NCI-H69 (cell line): ENCODE data around the gene KRTAP4-9.
"Not testable (repeated sequence)": the region's sequence is repeated elsewhere in the genome, so short reads cannot be mapped to it uniquely, and the experiment has no call there.

Experiments used
- DNase-seq: peaks from one replicate; lab custom pipeline; 2025; lab: John Stamatoyannopoulos, UW

Gene KRTAP4-9

GRCh38 chr17:41098042-41098441 is 7.1 kb upstream of the KRTAP4-9 start, which contains the start of gene KRTAP4-8:
KRTAP4-8 (minus strand) TSS chr17:41098142; CDS start chr17:41098084, 58 bp downstream.
- DNase-seq = no peak

DNA sequence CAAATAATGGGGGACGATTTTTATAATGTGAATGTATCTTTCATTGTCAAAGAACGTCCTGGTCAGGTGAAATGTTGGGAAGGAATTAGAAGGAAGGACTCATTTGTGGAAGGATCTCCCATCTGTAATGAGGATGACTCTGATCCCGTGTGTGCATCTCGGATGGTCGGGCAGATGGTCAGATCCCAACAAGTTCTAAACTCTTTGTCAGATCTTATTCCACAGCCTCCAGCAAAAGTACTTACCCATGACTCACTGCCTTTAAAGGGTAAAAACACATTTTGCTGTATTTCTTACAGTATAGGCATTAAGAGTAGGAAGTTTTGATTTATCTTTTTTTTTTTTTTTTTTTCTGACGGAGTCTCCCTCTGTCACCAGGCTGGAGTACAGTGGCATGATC is 6.7 kb upstream of the KRTAP4-9 start:
- no peak for DNase-seq

DNA sequence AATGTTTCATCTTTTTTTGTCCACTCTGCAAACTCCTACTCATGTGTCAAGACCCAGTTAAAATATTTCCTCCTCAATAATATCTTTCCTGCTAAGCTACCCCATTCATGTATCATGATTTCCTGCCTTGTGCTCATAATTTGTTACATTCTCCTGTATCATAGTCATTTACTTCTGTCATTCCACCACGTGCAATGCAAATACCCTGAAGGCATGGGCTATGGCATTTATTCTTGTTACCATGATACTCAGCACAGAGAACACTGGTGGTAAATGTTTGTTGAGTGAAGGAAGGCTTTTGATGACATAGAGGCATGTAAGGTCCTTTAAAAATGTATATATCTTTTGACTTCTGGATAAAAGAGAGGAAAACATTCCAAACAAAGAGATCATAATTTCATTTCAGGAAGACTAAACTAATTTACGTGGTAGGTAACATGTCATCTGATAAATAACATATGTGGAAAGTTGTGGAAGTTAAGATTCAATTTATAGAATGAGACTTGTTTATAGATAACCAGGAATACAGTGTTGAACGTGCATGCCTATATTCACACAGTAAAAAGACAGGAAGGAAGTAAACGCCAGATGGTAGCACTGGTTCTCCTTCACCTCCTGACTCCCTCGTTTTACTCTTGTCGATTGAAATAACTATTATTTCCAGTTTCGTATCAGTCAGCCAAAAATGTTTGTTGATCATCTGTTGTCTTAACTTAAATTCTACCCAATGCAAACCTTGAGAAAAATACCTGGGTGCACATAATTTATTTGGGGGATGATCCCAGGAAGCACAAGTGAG is 5.3 kb upstream of the KRTAP4-9 start:
- not testable (repeated sequence) for DNase-seq

DNA sequence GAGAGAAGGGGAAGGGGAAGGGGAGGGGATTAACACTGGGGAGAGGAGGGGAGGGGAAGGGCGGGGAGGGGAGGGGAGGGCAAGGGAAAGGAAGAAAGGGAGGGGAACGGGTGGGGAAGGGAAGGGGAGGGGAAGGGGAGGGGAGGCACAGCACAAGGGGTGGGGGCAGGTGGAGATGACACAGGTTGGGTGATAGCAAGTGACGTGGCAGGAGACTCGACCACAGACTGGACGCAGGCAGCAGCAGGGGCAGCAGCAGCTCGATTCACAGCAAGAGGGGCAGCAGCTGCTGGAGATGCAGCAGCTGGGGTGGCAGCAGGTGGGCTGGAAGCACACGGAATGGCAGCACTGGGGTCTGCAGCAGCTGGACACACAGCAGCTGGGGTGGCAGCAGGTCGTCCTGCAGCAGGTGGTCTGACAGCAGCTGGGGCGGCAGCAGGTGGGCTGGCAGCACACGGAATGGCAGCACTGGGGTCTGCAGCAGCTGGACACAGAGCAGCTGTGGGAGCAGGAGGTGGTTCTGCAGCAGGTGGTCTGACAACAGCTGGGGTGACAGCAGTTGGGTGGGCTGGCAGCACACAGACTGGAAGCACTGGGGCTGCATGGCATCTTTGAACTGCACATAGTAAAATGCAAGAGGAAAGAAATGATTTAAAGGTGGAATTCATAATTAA is 3.5 kb upstream of the KRTAP4-9 start, which contains the start of gene KRTAP4-16:
KRTAP4-16 (minus strand) TSS at position 624 of the 674 bp plus-strand sequence; CDS start at position 624, 0 bp downstream.
- DNase-seq = no peak

DNA sequence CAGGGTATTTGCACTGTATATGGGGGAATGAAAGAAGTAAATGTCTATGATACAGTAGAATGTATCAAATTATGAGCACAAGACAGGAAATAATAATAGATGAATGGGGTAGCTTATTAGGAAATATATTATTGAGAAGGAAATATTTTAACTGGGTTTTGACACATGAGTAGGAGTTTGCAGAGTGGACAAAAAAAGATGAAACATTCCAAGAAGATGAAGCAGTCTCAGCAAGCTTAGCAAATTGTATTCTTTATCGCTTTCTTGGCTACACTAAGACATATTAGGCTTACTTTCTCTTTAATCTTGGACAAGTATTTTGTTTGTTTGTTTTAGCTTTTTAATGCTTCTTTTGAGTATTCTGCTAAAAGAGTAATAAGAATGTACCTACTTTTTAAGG is 1.3 kb upstream of the KRTAP4-9 start:
- no peak for DNase-seq

DNA sequence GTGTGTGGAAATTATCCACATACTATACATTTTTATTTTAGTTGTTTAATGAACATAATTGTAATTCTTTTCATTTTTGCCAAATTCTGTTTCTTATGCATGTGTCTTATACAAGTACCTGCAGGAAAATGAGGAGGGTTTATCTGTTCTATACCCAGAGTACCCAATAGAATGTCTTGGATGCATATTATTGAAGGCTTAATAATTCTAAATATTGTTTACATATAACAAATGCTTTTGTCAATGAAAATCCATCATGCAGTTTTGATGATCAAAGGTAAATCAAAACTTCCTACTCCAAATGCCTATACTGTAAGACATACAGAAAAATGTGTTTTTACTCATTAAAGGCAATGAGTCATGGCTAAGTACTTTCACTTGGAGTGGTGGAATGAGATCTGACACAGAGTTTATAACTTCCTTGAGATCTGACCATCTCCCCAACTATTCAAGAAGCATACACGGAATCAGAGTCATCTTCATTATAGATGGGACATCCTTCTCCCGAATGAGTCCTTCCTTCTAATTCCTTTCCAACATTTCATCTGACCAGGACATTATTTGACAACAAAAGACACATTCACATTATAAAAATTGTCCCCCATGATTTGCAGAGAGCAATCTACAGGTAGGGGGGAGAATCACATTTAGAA is 677 bp upstream of the KRTAP4-9 start:
- not testable (repeated sequence) for DNase-seq

DNA sequence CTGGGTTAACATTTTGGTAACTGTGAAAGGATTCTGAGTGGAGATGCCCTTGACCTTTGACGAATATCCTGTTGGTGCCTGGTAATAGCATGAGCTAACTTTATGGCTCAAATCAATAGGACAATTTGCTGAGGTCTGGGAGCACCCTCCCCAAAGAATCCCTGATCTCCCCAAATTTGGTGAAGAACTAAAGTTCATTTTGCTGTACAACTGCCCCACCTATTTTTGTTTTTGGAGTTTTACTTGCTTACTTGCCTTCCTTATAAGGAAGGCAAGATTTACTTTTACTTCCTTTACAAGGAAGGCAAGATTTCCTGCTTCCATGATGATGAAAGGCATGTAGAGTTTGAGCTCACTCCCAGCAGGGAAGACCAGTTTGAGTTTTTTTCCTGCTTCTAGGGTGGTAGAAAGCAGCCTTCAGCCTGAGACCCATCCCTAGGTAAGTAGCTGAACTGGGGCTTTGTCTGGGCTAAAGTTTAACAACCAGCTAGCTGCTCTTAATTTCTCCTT is 2.8 kb downstream of the KRTAP4-9 start:
- DNase-seq = no peak

DNA sequence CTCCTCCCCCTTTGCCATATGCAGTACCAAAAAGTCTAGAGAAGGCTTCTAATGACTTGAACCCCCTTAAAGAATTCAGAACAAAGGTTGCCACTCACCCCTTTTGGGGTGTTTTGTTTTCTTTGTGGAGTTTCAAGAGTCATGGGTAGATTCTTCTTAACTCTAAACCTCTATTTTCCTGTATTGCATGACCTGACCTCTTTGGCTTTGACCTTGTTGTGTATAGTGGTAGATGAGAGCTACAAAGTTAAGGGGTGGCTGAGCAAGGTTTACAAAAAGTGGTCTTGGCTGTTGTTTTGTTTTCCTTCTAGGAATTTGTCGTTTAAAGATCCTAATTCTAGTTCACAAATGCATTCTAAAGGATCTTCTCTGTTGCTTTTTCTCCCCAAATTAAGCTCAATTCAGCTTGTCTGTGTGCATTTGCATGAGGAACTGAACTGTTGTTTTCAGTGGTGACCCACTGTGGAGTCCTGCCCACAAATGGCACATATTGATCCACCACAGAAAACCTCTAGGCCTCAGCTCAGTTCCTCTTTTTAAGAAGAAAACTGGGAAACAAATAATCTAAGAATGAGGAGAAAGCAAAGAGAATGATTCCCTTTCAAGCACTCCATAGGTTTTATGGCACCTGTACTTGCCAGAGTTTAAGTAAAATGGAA is 3.7 kb downstream of the KRTAP4-9 start:
- not testable (repeated sequence) for DNase-seq

GRCh38 chr17:41111151-41111885 is 6.1 kb downstream of the KRTAP4-9 start:
- DNase-seq = no peak

DNA sequence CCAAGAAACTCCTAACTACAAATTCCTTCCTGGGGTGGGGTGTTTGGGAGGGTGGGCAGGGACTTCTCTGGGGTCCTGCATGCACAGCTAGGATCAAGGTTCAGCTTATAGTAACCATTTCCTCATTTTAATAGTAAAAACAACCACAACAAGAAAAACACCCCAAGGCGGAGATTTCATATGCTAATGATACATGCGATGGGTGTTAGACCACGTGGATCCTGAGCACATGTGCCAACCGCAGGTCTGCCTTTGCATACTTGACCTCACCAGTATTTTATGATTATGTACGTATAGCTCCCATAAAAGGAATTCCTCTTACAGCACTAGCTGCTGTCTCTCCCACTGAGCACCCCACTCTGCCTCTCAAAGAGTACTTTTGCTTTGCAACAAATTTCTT is 11.1 kb downstream of the KRTAP4-9 start:
- DNase-seq = no peak

DNA sequence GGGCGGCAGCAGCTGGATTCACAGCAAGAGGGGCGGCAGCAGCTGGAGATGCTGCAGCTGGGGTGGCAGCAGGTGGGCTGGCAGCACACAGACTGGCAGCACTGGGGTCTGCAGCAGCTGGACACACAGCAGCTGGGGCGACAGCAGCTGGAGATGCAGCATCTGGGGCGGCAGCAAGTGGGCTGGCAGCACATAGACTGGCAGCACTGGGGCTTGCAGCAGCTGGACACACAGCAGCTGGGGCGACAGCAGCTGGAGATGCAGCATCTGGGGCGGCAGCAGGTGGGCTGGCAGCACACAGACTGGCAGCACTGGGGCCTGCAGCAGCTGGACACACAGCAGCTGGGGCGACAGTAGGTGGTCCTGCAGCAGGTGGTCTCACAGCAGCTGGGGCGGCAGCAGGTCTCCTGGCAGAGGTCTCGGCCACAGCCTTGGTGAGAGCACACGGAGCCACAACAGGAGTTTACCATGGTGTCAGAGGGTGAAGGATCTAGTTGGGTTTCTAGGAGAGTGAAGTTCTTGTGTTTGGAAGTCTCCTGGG is 12.7 kb downstream of the KRTAP4-9 start, which contains the start of gene KRTAP4-11:
KRTAP4-11 (minus strand) TSS at position 528 of the 541 bp plus-strand sequence; CDS start at position 470, 58 bp downstream.
- not testable (repeated sequence) for DNase-seq

DNA sequence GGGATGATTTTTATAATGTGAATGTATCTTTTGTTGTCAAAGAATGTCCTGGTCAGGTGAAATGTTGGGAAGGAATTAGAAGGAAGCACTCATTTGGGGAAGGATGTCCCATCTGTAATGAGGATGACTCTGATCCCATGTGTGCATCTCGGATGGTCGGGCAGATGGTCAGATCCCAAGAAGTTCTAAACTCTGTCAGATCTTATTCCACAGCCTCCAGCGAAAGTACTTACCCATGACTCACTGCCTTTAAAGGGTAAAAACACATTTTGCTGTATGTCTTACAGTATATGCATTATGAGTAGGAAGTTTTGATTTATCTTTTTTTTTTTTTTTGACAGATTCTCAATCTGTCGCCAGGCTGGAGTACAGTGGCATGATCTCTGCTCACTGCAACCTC is 13.5 kb downstream of the KRTAP4-9 start:
- DNase-seq = no peak

DNA sequence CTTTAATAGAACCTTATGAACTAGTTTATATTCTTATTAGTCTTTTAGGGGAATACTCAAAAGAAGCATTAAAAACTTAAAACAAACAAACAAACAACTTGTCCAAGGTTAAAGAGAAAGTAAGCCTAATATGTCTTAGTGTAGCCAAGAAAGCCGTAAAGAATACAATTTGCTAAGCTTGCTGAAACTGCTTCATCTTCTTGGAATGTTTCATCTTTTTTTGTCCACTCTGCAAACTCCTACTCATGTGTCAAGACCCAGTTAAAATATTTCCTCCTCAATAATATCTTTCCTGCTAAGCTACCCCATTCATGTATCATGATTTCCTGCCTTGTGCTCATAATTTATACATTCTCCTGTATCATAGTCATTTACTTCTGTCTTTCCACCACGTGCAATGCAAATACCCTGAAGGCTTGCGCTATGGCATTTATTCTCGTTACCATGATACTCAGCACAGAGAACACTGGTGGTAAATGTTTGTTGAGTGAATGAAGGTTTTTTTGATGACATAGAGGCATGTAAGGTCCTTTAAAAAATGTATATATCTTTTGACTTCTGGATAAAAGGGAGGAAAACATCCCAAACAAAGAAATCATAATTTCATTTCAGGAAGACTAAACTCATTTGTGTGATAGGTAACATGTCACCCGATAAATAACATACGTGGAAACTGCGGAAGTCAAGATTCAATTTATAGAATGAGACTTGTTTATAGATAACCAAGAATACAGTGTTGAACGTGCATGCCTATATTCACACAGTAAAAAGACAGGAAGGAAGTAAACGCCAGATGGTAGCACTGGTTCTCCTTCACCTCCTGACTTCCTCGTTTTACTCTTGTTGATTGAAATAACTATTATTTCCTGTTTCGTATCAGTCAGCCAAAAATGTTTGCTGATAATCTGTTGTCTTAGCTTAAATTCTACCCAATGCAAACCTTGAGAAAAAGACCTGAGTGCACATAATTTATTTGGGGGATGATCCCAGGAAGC is 14.8 kb downstream of the KRTAP4-9 start:
- not testable (repeated sequence) for DNase-seq

- no peak for DNase-seq
Measured at GRCh38 chr17:41121742-41122141, 16.6 kb downstream of the KRTAP4-9 start.

- DNase-seq = not testable (repeated sequence)
Measured at GRCh38 chr17:41123292-41123990, 18.3 kb downstream of the KRTAP4-9 start.

DNA sequence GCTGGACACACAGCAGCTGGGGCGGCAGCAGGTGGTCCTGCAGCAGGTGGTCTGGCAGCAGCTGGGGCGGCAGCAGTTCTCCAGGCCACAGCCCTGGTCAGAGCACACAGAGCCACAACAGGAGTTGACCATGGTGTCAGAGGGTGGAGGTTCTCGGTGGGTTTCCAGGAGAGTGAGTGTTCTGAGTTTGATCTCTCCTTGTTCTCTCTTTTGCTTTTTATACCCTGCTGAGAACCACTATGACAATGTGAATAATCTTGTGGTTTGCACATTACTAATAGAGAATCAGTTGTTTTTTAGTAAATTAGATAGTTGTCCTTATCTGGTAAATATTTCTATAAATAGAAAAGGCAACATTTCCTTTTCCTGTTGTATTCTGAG is 18.8 kb downstream of the KRTAP4-9 start, which contains the start of gene KRTAP4-12:
KRTAP4-12 (minus strand) TSS at position 192 of the 381 bp plus-strand sequence; CDS start at position 132, 60 bp downstream.
- not testable (repeated sequence) for DNase-seq

- no peak for DNase-seq
Measured at GRCh38 chr17:41125064-41125463, 19.9 kb downstream of the KRTAP4-9 start.

DNA sequence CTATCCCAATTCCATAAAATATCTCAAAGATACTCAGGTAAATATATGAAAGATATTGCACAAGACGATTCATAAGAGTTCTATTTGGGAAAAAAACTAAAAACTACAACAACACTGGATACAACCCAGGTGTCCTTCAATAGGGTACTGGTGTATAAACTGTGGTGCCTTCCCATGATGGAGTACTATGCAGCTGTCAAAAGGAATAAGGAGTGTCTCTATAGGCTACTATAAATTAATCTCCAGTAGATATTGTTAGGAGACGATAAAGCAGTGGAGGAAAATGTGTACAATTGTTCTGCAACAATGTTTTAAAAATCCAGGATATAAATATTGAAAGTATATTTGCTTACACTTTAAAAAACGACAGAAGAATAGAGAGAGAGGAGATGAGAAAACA is 21.2 kb downstream of the KRTAP4-9 start:
- no peak for DNase-seq

GRCh38 chr17:41127371-41127770 is 22.2 kb downstream of the KRTAP4-9 start:
- no peak for DNase-seq
